ENCODE results near the gene POLR3B. TPM values are rescaled to one million over a fixed set of nuclear protein-coding genes. Genes with fewer than 3 reads are reported as not detected.

Gene POLR3B
- total and polyA plus RNA-seq, 3 experiments from 2014 or later: 5.3 to 14.6 (median 13.4) TPM

GRCh38 chr12:106552228-106552627 lies 194.7 kb downstream of the POLR3B start:
- Mint-ChIP-seq H3K4me3 (no peak overlapping the region), H3K27ac (no peak overlapping the region), H3K9me3 (peaks cover 4 to 22% (median 10%) of the 10 kb centered on the region in 5 donors), H3K4me1 (no peaks in the 10 kb centered on the region), H3K36me3 (peaks cover 0 to 7% (median 0%) of the 10 kb centered on the region in 3 donors), H3K27me3 (peaks cover 18 to 45% of the 10 kb centered on the region in 2 donors)
- no peaks in the 10 kb centered on the region for H3K36me3 ChIP-seq (ENCODE audit: insufficient read depth, low read length)
- no peaks in the 10 kb centered on the region for H3K4me1 ChIP-seq (ENCODE audit: insufficient read depth, low read length)
- DNase-seq: no peak
- H3K27ac ChIP-seq (ENCODE audit: low read depth, low read length): no peak overlapping the region
- no peaks in the 10 kb centered on the region for H3K27me3 ChIP-seq (ENCODE audit: insufficient read depth, low read length, poor library complexity, severe bottlenecking)
- ChIA-PET CTCF (no interaction called here), POLR2A (no interaction called here)
- H3K9me3 ChIP-seq (ENCODE audit: low read length): no peaks in the 10 kb centered on the region
- no peak overlapping the region for H3K4me3 ChIP-seq (ENCODE audit: low read length)

Other genes with a start within 250 kb of the POLR3B start
- gene NUAK1, start 218.8 kb upstream of the POLR3B start, total RNA-seq: not detected
- 0.16 TPM for gene NUAK1, start 218.8 kb upstream of the POLR3B start, polyA plus RNA-seq
- gene CKAP4, start 109.7 kb upstream of the POLR3B start, total RNA-seq: 10 to 100 TPM; 10.1 to 11.3 TPM
- 7.6 TPM for gene CKAP4, start 109.7 kb upstream of the POLR3B start, polyA plus RNA-seq
- gene TCP11L2, start 55.0 kb upstream of the POLR3B start, total RNA-seq: 10 to 100 TPM; 11.8 to 13.0 TPM
- gene TCP11L2, start 55.0 kb upstream of the POLR3B start, polyA plus RNA-seq: 19.3 TPM
- not detected for gene RFX4, start 225.3 kb downstream of the POLR3B start, total RNA-seq
- not detected for gene RFX4, start 225.3 kb downstream of the POLR3B start, polyA plus RNA-seq